HG02642 (cell line): ENCODE data around the gene WDR86.

ENCODE experiments used
- ATAC-seq: cut with Tn5 transposase; IDR thresholded peaks from one replicate; pipeline ENCODE4 v1.9.1; 2021; ENCODE audit warnings: mild to moderate bottlenecking; ENCODE audit not compliant: unreplicated experiment, poor library complexity

The WDR86 gene

GRCh38 chr7:151334628-151335027 lies 75.2 kb downstream of the WDR86 start:
- no peak for ATAC-seq
